Heart left ventricle (tissue), 16 donors: Measurements from ENCODE around the gene MCC. TPM values are rescaled to one million over a fixed set of nuclear protein-coding genes. Genes with fewer than 3 reads are reported as not detected.
A peak's percentile ranks its signal among the peaks of the same experiment; 100 is the strongest.

Experiments
- ATAC-seq, 4 donors: fragments of 200-7000 bp; cut with Tn5 transposase; one replicate each; pipeline ENCODE4 v1.9.1; 2020 to 2022; ENCODE audit warnings: moderate library complexity in 4 of 4, mild to moderate bottlenecking in 3 of 4, moderate number of reproducible peaks in 1 of 4
- DNase-seq, 5 donors: peaks; one replicate each; pipeline ENCODE4 v3.0.0-alpha.2; 2020
- H3K27ac ChIP-seq, 12 donors: fragments of 200-600 bp; sonication (generic) in 4 of 12; one replicate each; pipeline versions ENCODE4 v1.5.0 to v1.8.0; 2016 to 2022; ENCODE audit warnings: mild to moderate bottlenecking in 2 of 12
- H3K27me3 ChIP-seq, 9 donors: fragments of 200-600 bp; sonication (generic) in 2 of 9; one replicate each; pipeline versions ENCODE4 v1.5.1 to v1.8.0; 2016 to 2022; ENCODE audit warnings: mild to moderate bottlenecking in 3 of 9
- H3K36me3 ChIP-seq, 9 donors: fragments of 200-600 bp; sonication (generic) in 2 of 9; one replicate each; pipeline versions ENCODE4 v1.5.0 to v1.8.0; 2018 to 2022; ENCODE audit warnings: mild to moderate bottlenecking in 2 of 9
- H3K4me1 ChIP-seq, 12 donors: fragments of 200-600 bp; sonication (generic) in 4 of 12; one replicate each; pipeline versions ENCODE4 v1.5.0 to v1.8.0; 2016 to 2022; ENCODE audit warnings: mild to moderate bottlenecking in 3 of 12
- H3K4me3 ChIP-seq, 12 donors: fragments of 200-600 bp; sonication (generic) in 4 of 12; one replicate each; pipeline versions ENCODE4 v1.5.0 to v1.8.0; 2017 to 2022; ENCODE audit warnings: mild to moderate bottlenecking in 9 of 12, moderate library complexity in 4 of 12
- H3K9me3 ChIP-seq, 12 donors: fragments of 200-600 bp; sonication (generic) in 4 of 12; one replicate each; pipeline versions ENCODE4 v1.5.0 to v1.8.0; 2016 to 2022; ENCODE audit warnings: mild to moderate bottlenecking in 1 of 12
- CTCF ChIP-seq, 12 donors: fragments of 200-600 bp; sonication (generic) in 4 of 12; IDR thresholded peaks; one replicate each; pipeline versions ENCODE4 v1.5.0 to v1.8.0; 2018 to 2022; ENCODE audit warnings: antibody characterized with exemption in 12 of 12, mild to moderate bottlenecking in 5 of 12
- POLR2A ChIP-seq, 2 donors: fragments of 450-650 bp; IDR thresholded peaks; one replicate each; pipeline ENCODE4 v1.6.1; 2017; ENCODE audit warnings: antibody characterized with exemption in 2 of 2, mild to moderate bottlenecking in 2 of 2, moderate library complexity in 2 of 2
- WGBS, 4 donors: extraction: QIAGEN DNeasy Blood & Tissue Kit in 2 of 4; methylation state at CpG; one replicate each; pipeline versions ENCODE4 v1.1.5 to v1.1.7; 2013 to 2018; 5-methylcytosine and 5-hydroxymethylcytosine counted together
- intact Hi-C, 10 donors: fragments of 100-400 bp; cut with DNase I; formaldehyde crosslinking; loops; one replicate each; pipeline versions ENCODE4 v1.11.1 to v1.14.2; 2022
- polyA plus RNA-seq, 2 donors: library from polyadenylated mRNA; stranded (reverse); fragments of 200-250 nt; gene quantifications; one replicate each; pipeline ENCODE4 v1.2.3, GENCODE V29; 2013
- total RNA-seq, 9 donors: library from RNA; depleted of rRNA in 2 of 9; stranded (reverse); fragments of >200 nt in 2 of 9; fragmentation: NEBNext Ultra II Directional in 3 of 9; extraction: Animal tissue kit (Norgen Biotek cat#: 25700) in 3 of 9; gene quantifications; one replicate each; pipeline versions ENCODE4 v1.1.0 to v1.2.4, GENCODE V29; 2016 to 2023
- donor health status: ischemic (EF 13 %, LVEDD 7.1; RV severe dilation, severe dysfunction).
- donor health status: healthy with polysubstance abuse.
- donor health status: DM: no; HTN: yes; CAD: no.
- donor health status: DM: no; HTN: no; CAD: no.
- donor health status: ischemic (EF 25% LVEDD 6.9; RV normal size, moderate dysfunction).
- donor health status: ischemic (EF 25% LVEDD 5.7; RV mildly dilated, moderate dysfunction).
- donor health status: healthy.
- donor health status: DM: yes; HTN: yes; CAD: no.
- donor health status: ischemic (EF 35%, LVEDD 5.7; RV mildly dilated, moderate dysfunction).
- donor health status: nonischemic (EF 11% LVEDD 7.7; RV severe dilation, severe dysfunction).
- donor health status: DM: yes; HTN: yes; CAD: no.
- donor health status: PGD.
- donor health status: ischemic (EF 29% LVEDD 5.4; RV normal size, mild dysfunction).
- donor health status: nonischemic (EF 23%, LVEDD 6.1; RV moderate dilation, normal function).

The MCC gene
- total and polyA plus RNA-seq, 11 donors: 6.1 to 33.8 (median 24.3) TPM

GRCh38 chr5:113084402-113085083 lies 403.7 kb downstream of the MCC start:
- ATAC-seq (peak; percentile 56 to 88 (median 78)), DNase-seq (peak; percentile 29 to 68 (median 61))
- H3K27ac ChIP-seq: peak overlapping the region in 4 of 12 donors; percentile 15 to 56 (median 50)
- H3K4me3 ChIP-seq: no peak overlapping the region
- peaks cover 3 to 69% (median 42%) of the 10 kb centered on the region in 12 donors for H3K4me1 ChIP-seq
- H3K27me3 ChIP-seq: no peaks in the 10 kb centered on the region
- WGBS, 4 donors: 20 to 38% (median 30%) methylated on average over 2 to 3 of the region's 3 CpGs
- TF ChIP-seq POLR2A (IDR thresholded peaks at IDR 0.05): no peak
- TF ChIP-seq CTCF (IDR thresholded peaks at IDR 0.05): peak in 4 of 12 donors; percentile 4 to 26 (median 16)
- H3K9me3 ChIP-seq: no peaks in the 10 kb centered on the region
- H3K36me3 ChIP-seq: peaks cover 0 to 49% (median 36%) of the 10 kb centered on the region in 9 donors
- intact Hi-C loops: loop anchor here in 2 of 10 donors (5.0 to 10.0 kb wide), 5 partner anchors 38 to 430 kb away; partner anchors contain the start of gene YTHDC2 (in 1 of the 2)

GRCh38 chr5:113083481-113083880 lies 404.8 kb downstream of the MCC start:
- Histone ChIP-seq H3K4me1 (peaks cover 0 to 58% (median 32%) of the 10 kb centered on the region in 12 donors), H3K27ac (no peak overlapping the region), H3K9me3 (no peaks in the 10 kb centered on the region), H3K27me3 (no peaks in the 10 kb centered on the region), H3K36me3 (peaks cover 0 to 53% (median 36%) of the 10 kb centered on the region in 9 donors), H3K4me3 (no peak overlapping the region)
- ATAC-seq: no peak
- no peak for TF ChIP-seq CTCF (IDR thresholded peaks at IDR 0.05)
- no peak for TF ChIP-seq POLR2A (IDR thresholded peaks at IDR 0.05)
- intact Hi-C loops: loop anchor here in 2 of 10 donors (10.0 kb wide), 2 partner anchors 211 to 431 kb away; partner anchors contain the start of gene YTHDC2 (in 1 of the 2)
- DNase-seq: no peak

- intact Hi-C loops: loop anchor here in 2 of 10 donors (10.0 kb wide), 2 partner anchors 212 to 432 kb away; partner anchors contain the start of gene YTHDC2 (in 1 of the 2)
- peaks cover 0 to 49% (median 25%) of the 10 kb centered on the region in 12 donors for H3K4me1 ChIP-seq
- TF ChIP-seq CTCF (IDR thresholded peaks at IDR 0.05) (no peak), POLR2A (IDR thresholded peaks at IDR 0.05) (no peak)
- H3K27me3 ChIP-seq: no peaks in the 10 kb centered on the region
- H3K36me3 ChIP-seq: peaks cover 0 to 53% (median 36%) of the 10 kb centered on the region in 9 donors
- no peak for ATAC-seq
- H3K9me3 ChIP-seq: no peaks in the 10 kb centered on the region
- 94 to 96% (median 95%) methylated on average over 7 of the region's 7 CpGs for WGBS, 4 donors
- no peak for DNase-seq
- no peak overlapping the region for H3K4me3 ChIP-seq
- H3K27ac ChIP-seq: no peak overlapping the region
These were observed 405.7 kb downstream of the MCC start for GRCh38 chr5:113082547-113082905.

GRCh38 chr5:113081881-113082546 lies 406.2 kb downstream of the MCC start:
- Histone ChIP-seq H3K27ac (no peak overlapping the region), H3K36me3 (peaks cover 0 to 53% (median 36%) of the 10 kb centered on the region in 9 donors), H3K9me3 (no peaks in the 10 kb centered on the region), H3K4me3 (no peak overlapping the region), H3K27me3 (no peaks in the 10 kb centered on the region), H3K4me1 (peaks cover 0 to 43% (median 20%) of the 10 kb centered on the region in 12 donors)
- no peak for TF ChIP-seq POLR2A (IDR thresholded peaks at IDR 0.05)
- TF ChIP-seq CTCF (IDR thresholded peaks at IDR 0.05): no peak
- 89 to 94% (median 90%) methylated on average over 5 of the region's 5 CpGs for WGBS, 4 donors
- intact Hi-C loops: loop anchor here in 2 of 10 donors (10.0 kb wide), 2 partner anchors 213 to 433 kb away; partner anchors contain the start of gene YTHDC2 (in 1 of the 2)
- no peak for DNase-seq
- ATAC-seq: peak in 2 of 4 donors; percentile 37 to 50
